ENCODE results near the gene KRT9.
"Not testable (repeated sequence)": the region's sequence is repeated elsewhere in the genome, so short reads cannot be mapped to it uniquely, and the experiment has no call there.

The KRT9 gene

DNA sequence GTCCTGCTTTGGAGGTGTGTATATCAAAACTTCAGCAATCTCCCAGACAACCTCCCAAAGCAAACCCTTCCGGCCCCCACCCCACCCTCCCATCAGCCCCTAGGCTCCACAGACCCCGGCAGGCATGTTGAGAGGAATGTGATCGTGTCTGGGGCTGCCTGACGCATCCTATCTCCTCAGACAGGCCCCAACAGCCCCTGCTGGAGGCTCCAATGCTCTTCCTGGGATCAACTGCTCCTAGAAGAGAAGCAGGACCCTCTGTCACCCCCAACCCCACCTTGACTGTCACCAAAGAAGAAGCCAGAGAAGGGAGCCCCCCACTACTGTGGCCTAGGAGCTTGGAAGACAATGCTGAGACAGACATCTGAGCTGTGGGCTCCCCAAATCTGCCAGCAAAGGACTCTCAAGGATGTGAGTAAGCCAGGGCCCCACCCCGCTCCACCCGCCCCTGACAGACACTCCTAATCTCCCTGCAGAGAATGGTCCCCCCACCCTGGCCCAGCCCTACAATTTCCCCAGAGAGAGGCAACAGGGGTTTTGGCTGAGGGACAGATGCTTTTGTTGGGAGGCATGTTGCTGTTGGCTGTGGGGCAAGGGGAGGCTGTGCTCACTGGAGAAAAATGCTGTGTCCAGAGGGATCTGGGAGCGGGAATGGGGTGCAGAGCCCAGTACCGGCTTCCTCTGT is 16.4 kb upstream of the KRT9 start:
- CTCF ChIA-PET = interaction anchor here (0.7 kb wide), 1 partner anchor 60 kb away, joined by 4 read pairs; no protein-coding TSS in a partner anchor
- POLR2A ChIA-PET = no interaction called here
- no peak for DNase-seq (ENCODE audit: low read depth, low spot score)
- TF ChIP-seq, protein P1, sequence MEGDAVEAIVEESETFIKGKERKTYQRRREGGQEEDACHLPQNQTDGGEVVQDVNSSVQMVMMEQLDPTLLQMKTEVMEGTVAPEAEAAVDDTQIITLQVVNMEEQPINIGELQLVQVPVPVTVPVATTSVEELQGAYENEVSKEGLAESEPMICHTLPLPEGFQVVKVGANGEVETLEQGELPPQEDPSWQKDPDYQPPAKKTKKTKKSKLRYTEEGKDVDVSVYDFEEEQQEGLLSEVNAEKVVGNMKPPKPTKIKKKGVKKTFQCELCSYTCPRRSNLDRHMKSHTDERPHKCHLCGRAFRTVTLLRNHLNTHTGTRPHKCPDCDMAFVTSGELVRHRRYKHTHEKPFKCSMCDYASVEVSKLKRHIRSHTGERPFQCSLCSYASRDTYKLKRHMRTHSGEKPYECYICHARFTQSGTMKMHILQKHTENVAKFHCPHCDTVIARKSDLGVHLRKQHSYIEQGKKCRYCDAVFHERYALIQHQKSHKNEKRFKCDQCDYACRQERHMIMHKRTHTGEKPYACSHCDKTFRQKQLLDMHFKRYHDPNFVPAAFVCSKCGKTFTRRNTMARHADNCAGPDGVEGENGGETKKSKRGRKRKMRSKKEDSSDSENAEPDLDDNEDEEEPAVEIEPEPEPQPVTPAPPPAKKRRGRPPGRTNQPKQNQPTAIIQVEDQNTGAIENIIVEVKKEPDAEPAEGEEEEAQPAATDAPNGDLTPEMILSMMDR (IDR thresholded peaks at IDR 0.05; ENCODE audit: insufficient read depth, low read length, missing control alignments) = no peak
- no peak overlapping the region for H3K4me3 ChIP-seq (ENCODE audit: low read depth, low read length)

DNA sequence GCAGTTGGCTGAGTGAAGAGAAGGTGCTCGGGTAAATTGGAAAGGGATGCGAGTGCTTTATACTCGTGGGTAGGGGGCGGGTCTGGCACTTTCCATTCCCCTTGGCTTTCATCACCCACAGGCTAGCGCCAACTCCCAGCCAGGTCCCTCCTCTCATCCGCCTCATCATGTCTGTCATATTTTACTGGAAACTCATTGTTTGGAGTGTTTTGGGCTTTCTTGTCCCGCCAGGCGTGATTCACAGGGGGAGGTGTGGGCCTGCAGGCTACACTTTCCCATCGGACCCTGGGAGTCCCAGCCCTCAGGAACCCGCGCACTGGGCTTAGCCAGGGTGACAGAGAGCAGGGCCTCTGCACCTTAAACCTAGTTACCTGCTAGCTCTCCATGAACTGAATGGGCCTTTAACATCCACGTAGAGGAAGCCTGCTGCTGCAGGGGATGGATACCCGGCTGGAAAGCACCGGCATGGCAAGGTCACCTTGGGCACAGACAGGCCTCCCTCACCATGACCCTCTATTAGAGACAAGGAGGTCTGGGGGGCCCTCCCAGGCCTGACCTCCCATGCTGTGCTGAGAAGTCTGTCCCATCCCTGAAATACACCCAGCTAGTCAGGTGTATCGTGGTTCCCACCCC is 15.1 kb upstream of the KRT9 start, which contains the start of gene KRT14:
KRT14 (minus strand) TSS at position 33 of the 633 bp plus-strand sequence. CDS start 61 bp downstream, outside the sequence.
- H3K4me3 ChIP-seq (ENCODE audit: low read depth, low read length) = no peak within 1 kb of the TSS
- no peak for DNase-seq (ENCODE audit: low read depth, low spot score)
- CTCF ChIA-PET = interaction anchor here (1.1 to 3.1 kb wide), 2 partner anchors 62 to 109 kb away, joined by 4 to 15 read pairs; no protein-coding TSS in a partner anchor
- POLR2A ChIA-PET = no interaction called here
- TF ChIP-seq, protein P1 (IDR thresholded peaks at IDR 0.05; ENCODE audit: insufficient read depth, low read length, missing control alignments) = no peak

DNA sequence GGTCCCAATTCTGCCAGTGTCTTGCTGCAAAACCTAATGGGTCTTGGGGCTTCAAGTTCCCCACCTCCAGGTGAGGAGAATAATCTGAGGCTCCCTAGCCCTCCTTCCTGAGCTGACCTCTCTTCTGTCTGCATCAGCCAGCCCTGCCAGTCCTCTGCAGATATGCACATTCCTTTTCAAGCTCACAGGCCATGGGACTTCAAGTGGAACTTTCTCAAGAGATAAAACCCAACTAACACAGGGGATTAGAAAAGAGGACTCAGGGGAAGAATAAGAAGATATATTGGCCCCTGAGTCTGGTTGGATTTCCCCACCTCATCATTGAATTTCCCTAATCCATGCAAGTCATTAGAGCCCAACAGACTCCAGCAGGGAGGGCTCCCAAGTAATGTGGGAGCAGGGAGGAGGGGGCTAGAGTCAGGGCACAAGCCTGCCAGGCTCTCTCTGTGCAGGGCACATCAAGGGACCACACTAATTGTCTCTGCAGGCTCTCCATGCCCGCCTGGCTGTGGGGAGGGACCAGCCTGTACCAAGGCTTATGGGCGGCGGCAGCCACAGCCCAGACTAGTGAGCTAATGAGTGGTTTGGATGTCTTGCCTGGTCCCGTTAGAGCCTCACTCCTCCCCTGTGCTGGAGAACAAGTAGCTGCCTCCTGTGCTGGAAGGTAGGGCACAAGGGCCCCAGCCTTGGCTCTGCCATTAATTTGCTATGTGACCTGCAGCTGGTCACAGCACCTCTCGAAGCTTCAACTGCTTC is 13.6 kb upstream of the KRT9 start:
- TF ChIP-seq, protein P1 (IDR thresholded peaks at IDR 0.05; ENCODE audit: insufficient read depth, low read length, missing control alignments) = no peak
- no peak overlapping the region for H3K4me3 ChIP-seq (ENCODE audit: low read depth, low read length)
- ChIA-PET POLR2A (no interaction called here), CTCF (interaction anchor here (1.0 to 3.1 kb wide), 4 partner anchors 10 to 63 kb away, joined by 3 to 15 read pairs (median 4); partner anchors contain the start of gene KRT9)
- no peak for DNase-seq (ENCODE audit: low read depth, low spot score)

DNA sequence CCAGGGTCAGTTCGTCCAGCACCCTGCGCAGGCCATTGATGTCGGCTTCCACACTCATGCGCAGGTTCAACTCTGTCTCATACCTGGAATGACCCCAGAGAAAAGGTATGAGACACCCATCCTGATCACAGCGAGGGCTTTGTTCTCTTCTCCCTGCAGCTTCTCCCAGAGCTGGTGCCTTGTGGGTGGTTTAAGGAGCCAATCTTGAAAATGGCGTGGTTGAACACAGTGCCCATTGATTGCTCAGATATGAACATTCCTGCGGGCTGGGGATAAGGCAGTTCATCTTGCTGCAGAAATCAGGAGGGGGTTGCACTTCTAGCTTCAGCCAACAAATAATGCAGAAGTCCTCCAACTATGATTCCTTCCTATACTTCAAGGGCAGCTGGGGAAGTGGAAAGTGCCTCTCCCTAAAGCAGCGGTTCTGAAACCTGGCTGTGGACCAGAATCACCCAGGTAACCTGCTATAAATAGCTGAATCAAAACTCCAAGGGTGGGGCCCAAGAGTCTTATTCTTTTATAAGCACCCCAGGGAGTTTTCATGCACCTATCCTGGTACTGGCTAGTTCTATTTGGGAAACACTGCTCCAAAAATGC is 12.6 kb upstream of the KRT9 start:
- CTCF ChIA-PET = interaction anchor here (1.0 to 3.1 kb wide), 4 partner anchors 9 to 64 kb away, joined by 3 to 15 read pairs (median 4); partner anchors contain the start of gene KRT9
- H3K4me3 ChIP-seq (ENCODE audit: low read depth, low read length); POLR2A ChIA-PET; DNase-seq (ENCODE audit: low read depth, low spot score): not testable (repeated sequence)

DNA sequence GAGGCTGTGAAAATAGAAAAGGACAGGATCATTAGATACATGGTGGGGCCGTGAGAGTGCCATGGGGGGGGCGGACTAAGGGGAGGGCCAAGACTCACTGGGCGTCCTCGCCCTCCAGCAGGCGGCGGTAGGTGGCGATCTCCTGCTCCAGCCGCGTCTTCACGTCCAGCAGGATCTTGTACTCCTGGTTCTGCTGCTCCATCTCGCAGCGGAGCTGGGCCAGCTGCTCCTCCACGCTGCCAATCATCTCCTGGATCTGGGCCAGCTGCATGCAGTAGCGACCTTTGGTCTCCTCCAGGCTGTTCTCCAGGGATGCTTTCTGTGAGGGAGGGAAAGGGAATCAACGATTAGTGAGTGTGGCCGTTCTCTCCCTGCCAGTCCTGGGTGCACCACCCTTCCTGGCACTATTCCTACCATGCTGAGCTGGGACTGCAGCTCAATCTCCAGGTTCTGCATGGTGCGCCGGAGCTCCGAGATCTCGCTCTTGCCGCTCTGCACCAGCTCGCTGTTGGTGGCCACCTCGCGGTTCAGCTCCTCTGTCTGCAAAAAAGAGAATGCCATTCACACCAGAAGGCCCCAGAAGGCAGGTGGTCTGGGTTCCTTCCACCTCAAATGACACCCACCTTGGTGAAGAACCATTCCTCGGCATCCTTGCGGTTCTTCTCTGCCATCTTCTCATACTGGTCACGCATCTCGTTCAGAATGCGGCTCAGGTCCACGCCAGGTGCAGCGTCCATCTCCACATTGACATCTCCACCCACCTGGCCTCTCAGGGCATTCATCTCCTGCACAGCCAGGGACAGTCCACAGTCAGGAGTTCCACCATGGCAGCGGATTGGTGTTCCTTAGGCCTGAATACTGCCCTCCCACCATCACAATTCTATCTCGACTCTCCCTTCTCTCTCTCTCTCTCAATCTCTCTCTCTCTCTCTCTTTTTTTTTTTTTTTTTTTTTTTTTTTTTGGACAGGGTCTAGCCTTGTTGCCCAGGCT is 11.6 kb upstream of the KRT9 start:
- H3K4me3 ChIP-seq (ENCODE audit: low read depth, low read length) = no peak overlapping the region
- CTCF ChIA-PET = interaction anchor here (1.1 to 3.6 kb wide), 4 partner anchors 10 to 79 kb away, joined by 4 to 23 read pairs (median 6); no protein-coding TSS in a partner anchor
- POLR2A ChIA-PET = no interaction called here
- TF ChIP-seq, protein P1 (IDR thresholded peaks at IDR 0.05; ENCODE audit: insufficient read depth, low read length, missing control alignments) = no peak
- no peak for DNase-seq (ENCODE audit: low read depth, low spot score)

DNA sequence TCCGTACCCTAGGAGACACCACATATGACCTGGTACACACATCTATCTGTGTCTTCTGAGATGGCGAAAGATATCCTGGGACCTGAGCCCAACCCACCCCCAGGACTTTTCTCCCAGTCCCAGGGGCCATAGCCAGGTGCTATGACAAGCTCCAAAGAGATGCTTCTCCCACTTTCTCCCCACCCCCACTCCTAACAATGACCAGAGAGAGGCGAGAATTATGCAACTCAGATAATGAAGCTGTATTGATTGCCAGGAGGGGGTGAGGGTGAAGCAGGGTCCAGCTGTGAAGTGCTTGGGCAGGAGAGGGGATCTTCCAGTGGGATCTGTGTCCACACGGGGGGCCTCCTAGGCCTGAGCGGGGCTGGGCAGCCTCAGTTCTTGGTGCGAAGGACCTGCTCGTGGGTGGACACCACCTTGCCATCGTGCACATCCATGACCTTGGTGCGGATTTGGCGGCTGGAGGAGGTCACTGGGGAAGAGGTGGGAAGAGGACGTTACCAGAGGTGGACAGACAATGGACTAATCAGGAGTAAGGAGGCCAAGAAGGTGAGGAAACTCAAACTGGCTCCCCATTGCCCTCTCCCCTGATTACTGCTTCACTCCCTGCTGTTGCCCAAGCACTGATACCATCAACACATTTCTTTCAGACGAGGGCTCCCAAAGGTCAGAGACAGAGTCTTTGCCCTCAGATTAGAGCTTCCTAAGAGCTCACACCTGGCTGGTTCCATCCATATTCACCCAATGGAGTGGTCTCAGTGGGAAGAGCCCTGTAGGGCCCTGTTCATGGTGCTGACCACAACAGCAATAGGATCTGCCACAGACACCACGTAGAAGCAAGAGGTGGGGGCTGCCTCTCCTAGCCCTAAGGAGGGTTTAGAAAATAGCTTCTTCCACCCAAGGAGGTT is 10.5 kb upstream of the KRT9 start:
- POLR2A ChIA-PET; DNase-seq (ENCODE audit: low read depth, low spot score); H3K4me3 ChIP-seq (ENCODE audit: low read depth, low read length): not testable (repeated sequence)
- CTCF ChIA-PET = interaction anchor here (0.6 to 3.6 kb wide), 11 partner anchors 9 to 84 kb away, joined by 3 to 23 read pairs (median 5); no protein-coding TSS in a partner anchor
